SK-N-SH treated with all-trans-retinoic acid at 6 μM for 48 hours (cell line): ENCODE results near the gene GSE1.

Experiments
- ATAC-seq: fragments of 200-7000 bp; cut with Tn5 transposase; 3 replicates; pipeline ENCODE4 v1.9.1; 2020; ENCODE audit warnings: mild to moderate bottlenecking, moderate library complexity
- BACH2 ChIP-seq: fragments of 250-450 bp; sonication (Bioruptor Pico); IDR thresholded peaks from 2 replicates; pipeline ENCODE4 v1.9.0; 2021; ENCODE audit warnings: mild to moderate bottlenecking, borderline replicate concordance
- CSDC2 ChIP-seq: fragments of 250-450 bp; sonication (Bioruptor Pico); IDR thresholded peaks from 2 replicates; pipeline ENCODE4 v1.5.0; 2020; ENCODE audit warnings: mild to moderate bottlenecking, moderate library complexity
- ESRRG ChIP-seq: fragments of 250-450 bp; sonication (Bioruptor Pico); IDR thresholded peaks from 2 replicates; pipeline ENCODE4 v1.6.1; 2021; ENCODE audit warnings: mild to moderate bottlenecking
- ISL1 ChIP-seq: fragments of 250-450 bp; sonication (Bioruptor Pico); IDR thresholded peaks from 2 replicates; pipeline ENCODE4 v2.1.2; 2022; ENCODE audit warnings: mild to moderate bottlenecking, moderate library complexity
- PPARA ChIP-seq: fragments of 250-450 bp; sonication (Bioruptor Pico); IDR thresholded peaks from 2 replicates; pipeline ENCODE4 v1.5.0; 2020; ENCODE audit warnings: mild to moderate bottlenecking, borderline replicate concordance
- RARB ChIP-seq: fragments of 250-450 bp; sonication (Bioruptor Pico); IDR thresholded peaks from 2 replicates; pipeline ENCODE4 v1.8.0; 2021; ENCODE audit warnings: mild to moderate bottlenecking, moderate library complexity
- SNAI2 ChIP-seq: fragments of 250-450 bp; sonication (Bioruptor Pico); IDR thresholded peaks from 2 replicates; pipeline ENCODE4 v1.5.0; 2020; ENCODE audit warnings: mild to moderate bottlenecking, moderate library complexity
- TCF4 ChIP-seq: fragments of 250-450 bp; sonication (Bioruptor Pico); IDR thresholded peaks from 2 replicates; pipeline ENCODE4 v1.8.0; 2021; ENCODE audit warnings: mild to moderate bottlenecking, moderate library complexity, borderline replicate concordance
- TOX ChIP-seq: fragments of 250-450 bp; sonication (Bioruptor Pico); IDR thresholded peaks from 2 replicates; pipeline ENCODE4 v1.8.0; 2021; ENCODE audit warnings: mild to moderate bottlenecking, moderate library complexity, borderline replicate concordance
- ZC3H10 ChIP-seq: fragments of 250-450 bp; sonication (Bioruptor Pico); IDR thresholded peaks from 2 replicates; pipeline ENCODE4 v1.5.1; 2021; ENCODE audit warnings: mild to moderate bottlenecking, moderate library complexity
- ZFP3 ChIP-seq: fragments of 250-450 bp; sonication (Bioruptor Pico); IDR thresholded peaks from 2 replicates; pipeline ENCODE4 v1.5.0; 2020; ENCODE audit warnings: mild to moderate bottlenecking, moderate library complexity
- ZNF565 ChIP-seq: fragments of 450-650 bp; formaldehyde crosslinking; conservative IDR thresholded peaks from 2 replicates; pipeline ENCODE4 v1.5.0; 2020; ENCODE audit warnings: low read depth, mild to moderate bottlenecking, moderate library complexity
- ZNF8 ChIP-seq: fragments of 450-650 bp; formaldehyde crosslinking; IDR thresholded peaks from 2 replicates; pipeline ENCODE4 v1.5.0; 2020; ENCODE audit warnings: mild to moderate bottlenecking, moderate library complexity
- TF ChIP-seq, protein P1 (sequence below): fragments of 250-450 bp; sonication (Bioruptor Pico); IDR thresholded peaks from 2 replicates; pipeline ENCODE4 v1.8.0; 2021; ENCODE audit warnings: low read depth, mild to moderate bottlenecking, moderate library complexity, borderline replicate concordance
- TF ChIP-seq, protein P2 (sequence below): fragments of 250-450 bp; sonication (Bioruptor Pico); IDR thresholded peaks from 2 replicates; pipeline ENCODE4 v1.5.1; 2020; ENCODE audit warnings: low read depth, mild to moderate bottlenecking, moderate library complexity
- TF ChIP-seq, protein P3 (sequence below): fragments of 250-450 bp; sonication (Bioruptor Pico); IDR thresholded peaks from 2 replicates; pipeline ENCODE4 v1.5.1; 2021; ENCODE audit warnings: mild to moderate bottlenecking, moderate library complexity
- TF ChIP-seq, protein P4 (sequence below): fragments of 250-450 bp; sonication (Bioruptor Pico); IDR thresholded peaks from 2 replicates; pipeline ENCODE4 v1.8.0; 2020; ENCODE audit warnings: mild to moderate bottlenecking, moderate library complexity, borderline replicate concordance
- TF ChIP-seq, protein P5 (sequence below): fragments of 250-450 bp; sonication (Bioruptor Pico); IDR thresholded peaks from 2 replicates; pipeline ENCODE4 v1.5.0; 2020; ENCODE audit warnings: mild to moderate bottlenecking, moderate library complexity

Gene GSE1

DNA sequence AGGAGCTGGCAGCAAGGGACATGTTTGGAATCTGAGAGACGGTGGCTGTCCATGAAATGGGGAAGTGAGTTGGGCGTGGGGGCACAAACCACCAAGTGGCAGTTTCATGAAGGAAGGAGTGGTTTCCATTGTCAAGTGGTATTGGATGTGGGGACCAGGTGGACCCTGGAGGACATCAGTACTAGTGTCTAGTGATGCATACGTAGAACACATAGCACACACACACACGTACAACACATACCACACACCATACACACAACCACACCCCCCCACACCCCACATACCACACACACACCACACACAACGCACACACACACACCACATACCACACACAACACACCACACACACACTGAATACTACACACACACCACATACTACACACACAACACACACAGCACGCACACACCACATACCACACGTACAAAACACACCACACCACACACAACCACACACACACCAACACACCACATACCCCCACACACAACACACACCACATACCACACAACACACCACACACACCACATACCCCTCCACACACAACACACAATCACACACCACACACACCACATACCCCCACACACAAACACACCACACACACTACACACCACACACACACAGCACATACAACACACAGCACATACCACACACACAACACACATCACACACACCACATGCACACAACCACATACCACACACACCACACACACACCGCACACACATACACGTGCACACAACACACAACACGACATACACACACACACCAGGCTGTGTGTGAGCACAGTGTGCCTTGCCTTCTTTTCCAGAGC is 41.1 kb upstream of the GSE1 start:
- no peak for ATAC-seq
- no peak for TF ChIP-seq BACH2 (CRISPR knock-in tag)
- TF ChIP-seq, protein P1, sequence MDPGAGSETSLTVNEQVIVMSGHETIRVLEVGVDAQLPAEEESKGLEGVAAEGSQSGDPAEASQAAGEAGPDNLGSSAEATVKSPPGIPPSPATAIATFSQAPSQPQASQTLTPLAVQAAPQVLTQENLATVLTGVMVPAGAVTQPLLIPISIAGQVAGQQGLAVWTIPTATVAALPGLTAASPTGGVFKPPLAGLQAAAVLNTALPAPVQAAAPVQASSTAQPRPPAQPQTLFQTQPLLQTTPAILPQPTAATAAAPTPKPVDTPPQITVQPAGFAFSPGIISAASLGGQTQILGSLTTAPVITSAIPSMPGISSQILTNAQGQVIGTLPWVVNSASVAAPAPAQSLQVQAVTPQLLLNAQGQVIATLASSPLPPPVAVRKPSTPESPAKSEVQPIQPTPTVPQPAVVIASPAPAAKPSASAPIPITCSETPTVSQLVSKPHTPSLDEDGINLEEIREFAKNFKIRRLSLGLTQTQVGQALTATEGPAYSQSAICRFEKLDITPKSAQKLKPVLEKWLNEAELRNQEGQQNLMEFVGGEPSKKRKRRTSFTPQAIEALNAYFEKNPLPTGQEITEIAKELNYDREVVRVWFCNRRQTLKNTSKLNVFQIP (CRISPR knock-in tag), result no peak
- TF ChIP-seq ZC3H10 (CRISPR knock-in tag), result no peak
- no peak for TF ChIP-seq SNAI2 (CRISPR knock-in tag)
- TF ChIP-seq PPARA (CRISPR knock-in tag), result no peak
- TF ChIP-seq, protein P2, sequence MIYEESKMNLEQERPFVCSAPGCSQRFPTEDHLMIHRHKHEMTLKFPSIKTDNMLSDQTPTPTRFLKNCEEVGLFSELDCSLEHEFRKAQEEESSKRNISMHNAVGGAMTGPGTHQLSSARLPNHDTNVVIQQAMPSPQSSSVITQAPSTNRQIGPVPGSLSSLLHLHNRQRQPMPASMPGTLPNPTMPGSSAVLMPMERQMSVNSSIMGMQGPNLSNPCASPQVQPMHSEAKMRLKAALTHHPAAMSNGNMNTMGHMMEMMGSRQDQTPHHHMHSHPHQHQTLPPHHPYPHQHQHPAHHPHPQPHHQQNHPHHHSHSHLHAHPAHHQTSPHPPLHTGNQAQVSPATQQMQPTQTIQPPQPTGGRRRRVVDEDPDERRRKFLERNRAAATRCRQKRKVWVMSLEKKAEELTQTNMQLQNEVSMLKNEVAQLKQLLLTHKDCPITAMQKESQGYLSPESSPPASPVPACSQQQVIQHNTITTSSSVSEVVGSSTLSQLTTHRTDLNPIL, result no peak
- no peak for TF ChIP-seq TCF4 (CRISPR knock-in tag)
- TF ChIP-seq ZNF565 (CRISPR knock-in tag), result no peak
- no peak for TF ChIP-seq ZNF8
- TF ChIP-seq ISL1, result no peak
- no peak for TF ChIP-seq ESRRG
- no peak for TF ChIP-seq ZFP3 (CRISPR knock-in tag)
- TF ChIP-seq TOX (CRISPR knock-in tag), result no peak

DNA sequence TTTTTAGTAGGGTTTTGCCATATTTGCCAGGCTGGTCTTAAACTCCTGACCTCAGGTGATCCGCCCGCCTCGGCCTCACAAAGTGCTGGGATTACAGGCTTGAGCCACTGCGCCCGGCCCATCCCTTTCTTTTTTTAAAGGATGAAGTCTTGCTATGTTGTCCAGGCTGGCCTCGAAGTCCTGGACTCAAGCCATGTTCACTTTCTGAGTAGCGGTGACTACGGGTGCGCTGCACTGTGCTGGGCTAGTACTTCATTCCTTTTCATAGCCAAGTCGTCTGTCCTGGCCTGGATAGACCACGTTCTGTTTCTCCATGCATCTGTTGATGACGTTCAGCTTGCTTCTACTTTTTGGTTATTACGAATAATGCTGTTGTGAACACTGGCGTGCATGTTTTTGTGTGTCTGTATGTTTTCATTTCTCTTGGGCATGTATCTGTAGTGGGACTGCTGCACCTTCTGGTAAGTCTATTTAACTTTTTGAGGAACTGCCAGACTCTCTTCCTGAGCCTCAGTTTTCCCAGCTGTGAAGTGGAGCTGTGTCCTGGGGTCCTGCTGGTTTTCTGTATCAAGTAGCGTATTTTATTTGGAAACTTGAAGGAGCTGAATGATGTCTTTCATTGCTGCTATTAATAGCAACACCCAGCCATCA is 40.0 kb upstream of the GSE1 start:
- TF ChIP-seq, protein P2, result 0 out of 2 replicates have a peak, but pooled peaks have one; percentile 13
- no peak for TF ChIP-seq CSDC2 (CRISPR knock-in tag)

DNA sequence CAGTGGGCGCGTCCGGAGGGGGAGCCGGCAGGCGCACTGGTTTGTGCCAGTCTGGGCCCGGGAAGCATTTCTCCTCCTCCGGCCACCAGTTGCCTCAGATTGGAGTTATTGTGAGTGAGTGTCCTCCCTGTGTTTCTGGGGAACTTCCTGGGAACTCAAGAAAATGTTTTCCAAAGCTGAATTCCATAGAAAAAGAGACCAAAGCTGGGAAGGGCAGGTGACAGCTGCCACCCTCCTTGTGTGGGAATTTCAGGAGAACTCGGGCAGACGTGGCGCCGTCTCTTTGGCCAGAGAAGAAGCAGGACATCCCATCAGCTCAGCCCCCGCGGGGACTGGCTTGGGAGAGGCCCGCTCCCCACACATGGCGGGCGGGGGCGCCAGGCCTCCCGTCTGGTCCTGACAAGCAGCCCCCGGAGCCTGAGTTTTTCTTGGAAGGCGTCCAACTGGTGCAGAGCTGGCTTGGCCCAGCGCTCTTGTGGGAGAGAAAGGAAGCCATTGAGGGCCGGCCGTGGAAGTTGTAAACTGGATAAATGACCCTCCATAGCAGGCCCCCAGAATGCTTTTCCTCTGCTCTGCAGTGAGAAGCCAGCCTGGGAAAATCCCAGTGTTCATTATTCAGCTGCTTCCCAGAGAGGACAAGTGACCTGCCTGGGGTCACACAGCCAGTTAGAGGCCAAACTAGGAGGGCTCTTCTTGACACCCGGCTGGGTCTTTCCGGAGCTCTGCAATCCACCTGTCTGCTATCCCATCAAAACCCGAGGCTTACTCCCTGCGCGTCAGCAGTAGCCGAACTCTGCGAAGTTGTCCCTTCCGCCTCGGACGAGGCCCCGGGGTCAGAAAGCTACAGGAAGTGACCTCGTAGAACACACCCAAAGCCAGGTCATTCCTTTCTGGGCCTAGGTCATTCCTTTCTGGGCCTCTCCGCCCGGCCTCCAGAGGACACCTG is 39.2 kb upstream of the GSE1 start:
- ATAC-seq, result peak; percentile 72
- TF ChIP-seq, protein P3, sequence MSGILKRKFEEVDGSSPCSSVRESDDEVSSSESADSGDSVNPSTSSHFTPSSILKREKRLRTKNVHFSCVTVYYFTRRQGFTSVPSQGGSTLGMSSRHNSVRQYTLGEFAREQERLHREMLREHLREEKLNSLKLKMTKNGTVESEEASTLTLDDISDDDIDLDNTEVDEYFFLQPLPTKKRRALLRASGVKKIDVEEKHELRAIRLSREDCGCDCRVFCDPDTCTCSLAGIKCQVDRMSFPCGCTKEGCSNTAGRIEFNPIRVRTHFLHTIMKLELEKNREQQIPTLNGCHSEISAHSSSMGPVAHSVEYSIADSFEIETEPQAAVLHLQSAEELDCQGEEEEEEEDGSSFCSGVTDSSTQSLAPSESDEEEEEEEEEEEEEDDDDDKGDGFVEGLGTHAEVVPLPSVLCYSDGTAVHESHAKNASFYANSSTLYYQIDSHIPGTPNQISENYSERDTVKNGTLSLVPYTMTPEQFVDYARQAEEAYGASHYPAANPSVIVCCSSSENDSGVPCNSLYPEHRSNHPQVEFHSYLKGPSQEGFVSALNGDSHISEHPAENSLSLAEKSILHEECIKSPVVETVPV (CRISPR knock-in tag), result no peak
- TF ChIP-seq, protein P4, sequence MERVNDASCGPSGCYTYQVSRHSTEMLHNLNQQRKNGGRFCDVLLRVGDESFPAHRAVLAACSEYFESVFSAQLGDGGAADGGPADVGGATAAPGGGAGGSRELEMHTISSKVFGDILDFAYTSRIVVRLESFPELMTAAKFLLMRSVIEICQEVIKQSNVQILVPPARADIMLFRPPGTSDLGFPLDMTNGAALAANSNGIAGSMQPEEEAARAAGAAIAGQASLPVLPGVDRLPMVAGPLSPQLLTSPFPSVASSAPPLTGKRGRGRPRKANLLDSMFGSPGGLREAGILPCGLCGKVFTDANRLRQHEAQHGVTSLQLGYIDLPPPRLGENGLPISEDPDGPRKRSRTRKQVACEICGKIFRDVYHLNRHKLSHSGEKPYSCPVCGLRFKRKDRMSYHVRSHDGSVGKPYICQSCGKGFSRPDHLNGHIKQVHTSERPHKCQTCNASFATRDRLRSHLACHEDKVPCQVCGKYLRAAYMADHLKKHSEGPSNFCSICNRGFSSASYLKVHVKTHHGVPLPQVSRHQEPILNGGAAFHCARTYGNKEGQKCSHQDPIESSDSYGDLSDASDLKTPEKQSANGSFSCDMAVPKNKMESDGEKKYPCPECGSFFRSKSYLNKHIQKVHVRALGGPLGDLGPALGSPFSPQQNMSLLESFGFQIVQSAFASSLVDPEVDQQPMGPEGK (CRISPR knock-in tag), result peak; percentile 96
- TF ChIP-seq, protein P5, sequence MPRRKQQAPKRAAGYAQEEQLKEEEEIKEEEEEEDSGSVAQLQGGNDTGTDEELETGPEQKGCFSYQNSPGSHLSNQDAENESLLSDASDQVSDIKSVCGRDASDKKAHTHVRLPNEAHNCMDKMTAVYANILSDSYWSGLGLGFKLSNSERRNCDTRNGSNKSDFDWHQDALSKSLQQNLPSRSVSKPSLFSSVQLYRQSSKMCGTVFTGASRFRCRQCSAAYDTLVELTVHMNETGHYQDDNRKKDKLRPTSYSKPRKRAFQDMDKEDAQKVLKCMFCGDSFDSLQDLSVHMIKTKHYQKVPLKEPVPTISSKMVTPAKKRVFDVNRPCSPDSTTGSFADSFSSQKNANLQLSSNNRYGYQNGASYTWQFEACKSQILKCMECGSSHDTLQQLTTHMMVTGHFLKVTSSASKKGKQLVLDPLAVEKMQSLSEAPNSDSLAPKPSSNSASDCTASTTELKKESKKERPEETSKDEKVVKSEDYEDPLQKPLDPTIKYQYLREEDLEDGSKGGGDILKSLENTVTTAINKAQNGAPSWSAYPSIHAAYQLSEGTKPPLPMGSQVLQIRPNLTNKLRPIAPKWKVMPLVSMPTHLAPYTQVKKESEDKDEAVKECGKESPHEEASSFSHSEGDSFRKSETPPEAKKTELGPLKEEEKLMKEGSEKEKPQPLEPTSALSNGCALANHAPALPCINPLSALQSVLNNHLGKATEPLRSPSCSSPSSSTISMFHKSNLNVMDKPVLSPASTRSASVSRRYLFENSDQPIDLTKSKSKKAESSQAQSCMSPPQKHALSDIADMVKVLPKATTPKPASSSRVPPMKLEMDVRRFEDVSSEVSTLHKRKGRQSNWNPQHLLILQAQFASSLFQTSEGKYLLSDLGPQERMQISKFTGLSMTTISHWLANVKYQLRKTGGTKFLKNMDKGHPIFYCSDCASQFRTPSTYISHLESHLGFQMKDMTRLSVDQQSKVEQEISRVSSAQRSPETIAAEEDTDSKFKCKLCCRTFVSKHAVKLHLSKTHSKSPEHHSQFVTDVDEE (CRISPR knock-in tag), result 0 out of 2 replicates have a peak, but pooled peaks have one; percentile 62
- TF ChIP-seq RARB (CRISPR knock-in tag), result no peak
- TF ChIP-seq, protein P1 (CRISPR knock-in tag), result no peak
- TF ChIP-seq ESRRG, result no peak
- TF ChIP-seq TCF4 (CRISPR knock-in tag), result peak; percentile 79

More for the DNA sequence above, 40.0 kb upstream of the GSE1 start:
- ATAC-seq, result no peak
